WTC11 (cell line): ENCODE data around the gene MED12L. TPM values are rescaled to one million over a fixed set of nuclear protein-coding genes. Genes with fewer than 3 reads are reported as not detected.

Source experiments
- ATAC-seq: fragments of 200-7000 bp; cut with Tn5 transposase; 2 replicates; pipeline ENCODE4 v1.10.0; 2021; ENCODE audit warnings: mild to moderate bottlenecking, moderate library complexity
- CTCF ChIA-PET: fragments of 300-600 bp; sonication (Branson Sonifier 250); formaldehyde crosslinking; loops from one replicate; lab custom pipeline; 2021; ENCODE audit warnings: antibody characterized with exemption; lab: Charles Lee
- POLR2A ChIA-PET: fragments of 350-600 bp; sonication (Branson Sonifier 250); formaldehyde crosslinking; loops from one replicate; lab custom pipeline; 2021; ENCODE audit warnings: antibody characterized with exemption; lab: Charles Lee
- DNase-seq: peaks from one replicate; pipeline ENCODE4 v3.0.0; 2021; ENCODE audit warnings: low spot score
- H3K27ac Mint-ChIP-seq: 2 replicates; pipeline ENCODE4 v1.8.0; 2021; ENCODE audit warnings: mixed read lengths
- H3K27me3 Mint-ChIP-seq: 2 replicates; pipeline ENCODE4 v1.8.0; 2021; ENCODE audit warnings: low read depth, mild to moderate bottlenecking, moderate library complexity, mixed read lengths
- H3K36me3 Mint-ChIP-seq: 2 replicates; pipeline ENCODE4 v1.8.0; 2021; ENCODE audit warnings: mixed read lengths
- H3K4me1 Mint-ChIP-seq: 2 replicates; pipeline ENCODE4 v1.8.0; 2022; ENCODE audit warnings: mixed read lengths
- H3K4me3 Mint-ChIP-seq: 2 replicates; pipeline ENCODE4 v1.8.0; 2021; ENCODE audit warnings: mild to moderate bottlenecking, moderate library complexity, mixed read lengths
- H3K9me3 Mint-ChIP-seq: 2 replicates; pipeline ENCODE4 v1.8.0; 2021; ENCODE audit warnings: mixed read lengths
- ATF2 ChIP-seq: sonication (generic); formaldehyde crosslinking; IDR thresholded peaks from 2 replicates; pipeline ENCODE4 v1.8.1; 2022; ENCODE audit warnings: low read depth, missing genetic modification reagents, borderline replicate concordance
- CTCF ChIP-seq: fragments of 200-600 bp; IDR thresholded peaks from 2 replicates; pipeline ENCODE4 v1.8.0; 2022; ENCODE audit warnings: antibody characterized with exemption
- FOXK1 ChIP-seq: sonication (generic); formaldehyde crosslinking; IDR thresholded peaks from 2 replicates; pipeline ENCODE4 v1.8.0; 2022; ENCODE audit warnings: mild to moderate bottlenecking, moderate library complexity, missing genetic modification reagents
- GRHL2 ChIP-seq: fragments of 250-450 bp; sonication (Bioruptor Pico); IDR thresholded peaks from 2 replicates; pipeline ENCODE4 v1.8.0; 2022; ENCODE audit warnings: mild to moderate bottlenecking, moderate library complexity; ENCODE audit not compliant: insufficient replicate concordance, severe bottlenecking
- NFATC4 ChIP-seq: fragments of 250-450 bp; sonication (Bioruptor Pico); IDR thresholded peaks from 2 replicates; pipeline ENCODE4 v1.9.0; 2021; ENCODE audit warnings: mild to moderate bottlenecking
- RORB ChIP-seq: fragments of 250-450 bp; sonication (Bioruptor Pico); IDR thresholded peaks from 2 replicates; pipeline ENCODE4 v1.9.0; 2021; ENCODE audit warnings: mild to moderate bottlenecking
- SMAD3 ChIP-seq: sonication (generic); formaldehyde crosslinking; IDR thresholded peaks from 2 replicates; pipeline ENCODE4 v1.8.0; 2022; ENCODE audit warnings: missing genetic modification reagents, mild to moderate bottlenecking, borderline replicate concordance
- SP1 ChIP-seq: sonication (generic); formaldehyde crosslinking; conservative IDR thresholded peaks from 2 replicates; pipeline ENCODE4 v1.8.1; 2022; ENCODE audit warnings: missing genetic modification reagents
- TCF7 ChIP-seq: sonication (generic); formaldehyde crosslinking; IDR thresholded peaks from 2 replicates; pipeline ENCODE4 v1.8.0; 2022; ENCODE audit warnings: mild to moderate bottlenecking, low read depth, missing genetic modification reagents, moderate library complexity
- TEAD1 ChIP-seq: sonication (generic); formaldehyde crosslinking; IDR thresholded peaks from 2 replicates; pipeline ENCODE4 v1.8.0; 2022; ENCODE audit warnings: mild to moderate bottlenecking, missing genetic modification reagents
- ZNF138 ChIP-seq: sonication (generic); formaldehyde crosslinking; conservative IDR thresholded peaks from 2 replicates; pipeline ENCODE4 v1.8.1; 2022; ENCODE audit warnings: mild to moderate bottlenecking, moderate library complexity, missing genetic modification reagents
- ZNF232 ChIP-seq: sonication (generic); formaldehyde crosslinking; IDR thresholded peaks from 2 replicates; pipeline ENCODE4 v1.8.0; 2022; ENCODE audit warnings: mild to moderate bottlenecking, missing genetic modification reagents
- ZNF512 ChIP-seq: sonication (generic); formaldehyde crosslinking; IDR thresholded peaks from 2 replicates; pipeline ENCODE4 v1.8.1; 2022; ENCODE audit warnings: missing genetic modification reagents, borderline replicate concordance
- ZNF671 ChIP-seq: fragments of 250-450 bp; sonication (Bioruptor Pico); IDR thresholded peaks from 2 replicates; pipeline ENCODE4 v1.8.0; 2021; ENCODE audit warnings: mild to moderate bottlenecking
- total RNA-seq: library from RNA; stranded (reverse); gene quantifications from 3 replicates; pipeline ENCODE4 v1.2.3, GENCODE V29; 2021
- TF ChIP-seq, protein P1 (sequence below): fragments of 250-450 bp; sonication (Bioruptor Pico); IDR thresholded peaks from 2 replicates; pipeline ENCODE4 v2.1.2; 2022; ENCODE audit warnings: mild to moderate bottlenecking, moderate library complexity
- TF ChIP-seq, protein P2 (sequence below): sonication (generic); formaldehyde crosslinking; IDR thresholded peaks from 2 replicates; pipeline ENCODE4 v1.8.1; 2022; ENCODE audit warnings: mild to moderate bottlenecking, missing genetic modification reagents, moderate library complexity, borderline replicate concordance
- TF ChIP-seq, protein P3 (sequence below): fragments of 250-450 bp; sonication (Bioruptor Pico); IDR thresholded peaks from 2 replicates; pipeline ENCODE4 v1.9.0; 2021; ENCODE audit warnings: moderate library complexity, mild to moderate bottlenecking, inconsistent platforms, borderline replicate concordance
- TF ChIP-seq, protein P4 (sequence below): sonication (generic); formaldehyde crosslinking; IDR thresholded peaks from 2 replicates; pipeline ENCODE4 v1.8.0; 2022; ENCODE audit warnings: mild to moderate bottlenecking, missing genetic modification reagents
- TF ChIP-seq, protein P5 (sequence below): fragments of 250-450 bp; sonication (Bioruptor Pico); IDR thresholded peaks from 2 replicates; pipeline ENCODE4 v1.9.0; 2021; ENCODE audit warnings: mild to moderate bottlenecking, borderline replicate concordance

The MED12L gene
- total RNA-seq, 1 experiment from 2014 or later = 27.4 TPM

DNA sequence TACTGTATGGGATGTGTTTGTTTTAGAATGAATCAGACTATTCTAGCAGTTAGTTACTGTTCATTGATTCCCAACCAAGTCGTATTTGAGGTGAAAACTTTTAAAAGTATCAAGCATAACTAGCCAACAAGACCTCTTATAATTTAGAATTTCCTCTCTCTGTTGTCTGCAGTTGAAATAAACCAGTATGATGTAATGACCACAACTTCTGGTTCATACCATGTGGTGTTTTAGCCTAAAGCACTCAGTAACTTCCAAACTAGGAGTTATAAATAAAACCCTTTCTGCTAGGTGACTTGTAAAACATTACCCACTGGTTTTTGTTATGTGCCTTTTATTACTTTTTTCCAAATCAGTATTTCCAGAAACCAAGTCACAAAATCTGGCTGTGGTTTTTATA lies 318.9 kb downstream of the MED12L start:
- DNase-seq = no peak
- no peak for TF ChIP-seq ATF2
- TF ChIP-seq, protein P1, sequence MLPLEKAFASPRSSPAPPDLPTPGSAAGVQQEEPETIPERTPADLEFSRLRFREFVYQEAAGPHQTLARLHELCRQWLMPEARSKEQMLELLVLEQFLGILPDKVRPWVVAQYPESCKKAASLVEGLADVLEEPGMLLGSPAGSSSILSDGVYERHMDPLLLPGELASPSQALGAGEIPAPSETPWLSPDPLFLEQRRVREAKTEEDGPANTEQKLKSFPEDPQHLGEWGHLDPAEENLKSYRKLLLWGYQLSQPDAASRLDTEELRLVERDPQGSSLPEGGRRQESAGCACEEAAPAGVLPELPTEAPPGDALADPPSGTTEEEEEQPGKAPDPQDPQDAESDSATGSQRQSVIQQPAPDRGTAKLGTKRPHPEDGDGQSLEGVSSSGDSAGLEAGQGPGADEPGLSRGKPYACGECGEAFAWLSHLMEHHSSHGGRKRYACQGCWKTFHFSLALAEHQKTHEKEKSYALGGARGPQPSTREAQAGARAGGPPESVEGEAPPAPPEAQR (CRISPR knock-in tag) = no peak
- TF ChIP-seq ZNF232 (CRISPR knock-in tag) = no peak
- no peak for TF ChIP-seq TCF7 (CRISPR knock-in tag)
- TF ChIP-seq, protein P2, sequence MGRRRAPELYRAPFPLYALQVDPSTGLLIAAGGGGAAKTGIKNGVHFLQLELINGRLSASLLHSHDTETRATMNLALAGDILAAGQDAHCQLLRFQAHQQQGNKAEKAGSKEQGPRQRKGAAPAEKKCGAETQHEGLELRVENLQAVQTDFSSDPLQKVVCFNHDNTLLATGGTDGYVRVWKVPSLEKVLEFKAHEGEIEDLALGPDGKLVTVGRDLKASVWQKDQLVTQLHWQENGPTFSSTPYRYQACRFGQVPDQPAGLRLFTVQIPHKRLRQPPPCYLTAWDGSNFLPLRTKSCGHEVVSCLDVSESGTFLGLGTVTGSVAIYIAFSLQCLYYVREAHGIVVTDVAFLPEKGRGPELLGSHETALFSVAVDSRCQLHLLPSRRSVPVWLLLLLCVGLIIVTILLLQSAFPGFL (CRISPR knock-in tag) = no peak
- TF ChIP-seq SP1 (CRISPR knock-in tag) = no peak
- TF ChIP-seq FOXK1 (CRISPR knock-in tag) = no peak
- TF ChIP-seq GRHL2 (CRISPR knock-in tag) = no peak
- no peak for TF ChIP-seq ZNF512
- TF ChIP-seq, protein P3, sequence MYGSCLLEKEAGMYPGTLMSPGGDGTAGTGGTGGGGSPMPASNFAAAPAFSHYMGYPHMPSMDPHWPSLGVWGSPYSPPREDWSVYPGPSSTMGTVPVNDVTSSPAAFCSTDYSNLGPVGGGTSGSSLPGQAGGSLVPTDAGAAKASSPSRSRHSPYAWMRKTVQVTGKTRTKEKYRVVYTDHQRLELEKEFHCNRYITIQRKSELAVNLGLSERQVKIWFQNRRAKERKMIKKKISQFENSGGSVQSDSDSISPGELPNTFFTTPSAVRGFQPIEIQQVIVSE = no peak
- TF ChIP-seq CTCF = no peak
- TF ChIP-seq NFATC4 (CRISPR knock-in tag) = no peak
- TF ChIP-seq SMAD3 (CRISPR knock-in tag) = no peak
- TF ChIP-seq TEAD1 (CRISPR knock-in tag) = no peak
- TF ChIP-seq, protein P4, sequence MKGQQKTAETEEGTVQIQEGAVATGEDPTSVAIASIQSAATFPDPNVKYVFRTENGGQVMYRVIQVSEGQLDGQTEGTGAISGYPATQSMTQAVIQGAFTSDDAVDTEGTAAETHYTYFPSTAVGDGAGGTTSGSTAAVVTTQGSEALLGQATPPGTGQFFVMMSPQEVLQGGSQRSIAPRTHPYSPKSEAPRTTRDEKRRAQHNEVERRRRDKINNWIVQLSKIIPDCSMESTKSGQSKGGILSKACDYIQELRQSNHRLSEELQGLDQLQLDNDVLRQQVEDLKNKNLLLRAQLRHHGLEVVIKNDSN (CRISPR knock-in tag) = no peak
- TF ChIP-seq RORB (CRISPR knock-in tag) = no peak
- TF ChIP-seq, protein P5, sequence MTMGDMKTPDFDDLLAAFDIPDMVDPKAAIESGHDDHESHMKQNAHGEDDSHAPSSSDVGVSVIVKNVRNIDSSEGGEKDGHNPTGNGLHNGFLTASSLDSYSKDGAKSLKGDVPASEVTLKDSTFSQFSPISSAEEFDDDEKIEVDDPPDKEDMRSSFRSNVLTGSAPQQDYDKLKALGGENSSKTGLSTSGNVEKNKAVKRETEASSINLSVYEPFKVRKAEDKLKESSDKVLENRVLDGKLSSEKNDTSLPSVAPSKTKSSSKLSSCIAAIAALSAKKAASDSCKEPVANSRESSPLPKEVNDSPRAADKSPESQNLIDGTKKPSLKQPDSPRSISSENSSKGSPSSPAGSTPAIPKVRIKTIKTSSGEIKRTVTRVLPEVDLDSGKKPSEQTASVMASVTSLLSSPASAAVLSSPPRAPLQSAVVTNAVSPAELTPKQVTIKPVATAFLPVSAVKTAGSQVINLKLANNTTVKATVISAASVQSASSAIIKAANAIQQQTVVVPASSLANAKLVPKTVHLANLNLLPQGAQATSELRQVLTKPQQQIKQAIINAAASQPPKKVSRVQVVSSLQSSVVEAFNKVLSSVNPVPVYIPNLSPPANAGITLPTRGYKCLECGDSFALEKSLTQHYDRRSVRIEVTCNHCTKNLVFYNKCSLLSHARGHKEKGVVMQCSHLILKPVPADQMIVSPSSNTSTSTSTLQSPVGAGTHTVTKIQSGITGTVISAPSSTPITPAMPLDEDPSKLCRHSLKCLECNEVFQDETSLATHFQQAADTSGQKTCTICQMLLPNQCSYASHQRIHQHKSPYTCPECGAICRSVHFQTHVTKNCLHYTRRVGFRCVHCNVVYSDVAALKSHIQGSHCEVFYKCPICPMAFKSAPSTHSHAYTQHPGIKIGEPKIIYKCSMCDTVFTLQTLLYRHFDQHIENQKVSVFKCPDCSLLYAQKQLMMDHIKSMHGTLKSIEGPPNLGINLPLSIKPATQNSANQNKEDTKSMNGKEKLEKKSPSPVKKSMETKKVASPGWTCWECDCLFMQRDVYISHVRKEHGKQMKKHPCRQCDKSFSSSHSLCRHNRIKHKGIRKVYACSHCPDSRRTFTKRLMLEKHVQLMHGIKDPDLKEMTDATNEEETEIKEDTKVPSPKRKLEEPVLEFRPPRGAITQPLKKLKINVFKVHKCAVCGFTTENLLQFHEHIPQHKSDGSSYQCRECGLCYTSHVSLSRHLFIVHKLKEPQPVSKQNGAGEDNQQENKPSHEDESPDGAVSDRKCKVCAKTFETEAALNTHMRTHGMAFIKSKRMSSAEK (CRISPR knock-in tag) = no peak
- no peak for TF ChIP-seq ZNF671 (CRISPR knock-in tag)
- TF ChIP-seq ZNF138 (CRISPR knock-in tag) = no peak
- CTCF ChIA-PET = no interaction called here

More for the DNA sequence above, 318.9 kb downstream of the MED12L start:
- Mint-ChIP-seq H3K27ac (no peak overlapping the region), H3K4me1 (peaks cover 23% of the 10 kb centered on the region), H3K36me3 (no peaks in the 10 kb centered on the region), H3K27me3 (no peaks in the 10 kb centered on the region), H3K9me3 (no peaks in the 10 kb centered on the region), H3K4me3 (no peak overlapping the region)
- ATAC-seq = no peak
- POLR2A ChIA-PET = interaction anchor here (0.6 kb wide), 2 partner anchors 12 to 1964 kb away, joined by 4 to 7 read pairs; no protein-coding TSS in a partner anchor
